ENCODE data around the gene ABCC8.

The ABCC8 gene

GRCh38 chr11:17486646-17487045 lies 10.0 kb upstream of the ABCC8 start (continued):
- TF ChIP-seq KLF17 (tag by site-specific recombination; IDR thresholded peaks at IDR 0.05) (no peak), ZNF544 (tag by site-specific recombination; IDR thresholded peaks at IDR 0.05) (no peak), ZFP3 (tag by site-specific recombination; IDR thresholded peaks at IDR 0.05; ENCODE audit: low read depth) (no peak), ZNF560 (tag by site-specific recombination; IDR thresholded peaks at IDR 0.05; ENCODE audit: borderline replicate concordance) (no peak)

GRCh38 chr11:17483505-17483904 lies 6.9 kb upstream of the ABCC8 start:
- Histone ChIP-seq H3K36me3 (ENCODE audit: control insufficient read depth in 2 of 2, insufficient read depth in 1 of 2, low read length in 2 of 2) (no peaks in the 10 kb centered on the region), H3K4me1 (ENCODE audit: control insufficient read depth, insufficient read depth, low read length) (no peaks in the 10 kb centered on the region), H3K4me3 (ENCODE audit: low read depth, low read length) (no peak overlapping the region), H3K9me3 (ENCODE audit: control insufficient read depth, insufficient read depth, low read depth, low read length) (no peaks in the 10 kb centered on the region), H3K27ac (ENCODE audit: extremely low read depth, low read depth, low read length) (no peak overlapping the region)
- peak; percentile 97 for TF ChIP-seq ZNF146 (tag by site-specific recombination; IDR thresholded peaks at IDR 0.05)
- TF ChIP-seq ZNF704 (tag by site-specific recombination; IDR thresholded peaks at IDR 0.05): no peak
- 0 out of 2 replicates have a peak, but pooled peaks have one; percentile 34 for TF ChIP-seq ZNF280D (tag by site-specific recombination; IDR thresholded peaks at IDR 0.05)
- TF ChIP-seq ZNF580 (tag by site-specific recombination; IDR thresholded peaks at IDR 0.05): 0 out of 2 replicates have a peak, but pooled peaks have one; percentile 66
- no peak for TF ChIP-seq ZFP37 (tag by site-specific recombination; IDR thresholded peaks at IDR 0.05)
- TF ChIP-seq ZNF184 (tag by site-specific recombination; IDR thresholded peaks at IDR 0.05): no peak
- CTCF ChIA-PET: no interaction called here
- POLR2A ChIA-PET: no interaction called here

GRCh38 chr11:17481905-17482304 lies 5.3 kb upstream of the ABCC8 start:
- Histone ChIP-seq H3K4me3 (ENCODE audit: low read depth, low read length) (no peak overlapping the region), H3K9me3 (ENCODE audit: control insufficient read depth, insufficient read depth, low read depth, low read length) (no peaks in the 10 kb centered on the region), H3K36me3 (ENCODE audit: control insufficient read depth in 2 of 2, insufficient read depth in 1 of 2, low read length in 2 of 2) (no peaks in the 10 kb centered on the region), H3K4me1 (ENCODE audit: control insufficient read depth, insufficient read depth, low read length) (no peaks in the 10 kb centered on the region), H3K27ac (ENCODE audit: extremely low read depth, low read depth, low read length) (no peak overlapping the region)
- ChIA-PET POLR2A (no interaction called here), CTCF (interaction anchor here (1.0 to 1.9 kb wide), 6 partner anchors 9 to 93 kb away, joined by 3 to 6 read pairs (median 4); partner anchors contain the start of gene KCNJ11)
- no peak for TF ChIP-seq TRIM28 (IDR thresholded peaks at IDR 0.05; ENCODE audit: borderline replicate concordance, low read length)
- TF ChIP-seq ZEB2 (tag by site-specific recombination; IDR thresholded peaks at IDR 0.05): no peak
- TF ChIP-seq ZNF843 (tag by site-specific recombination; IDR thresholded peaks at IDR 0.05): no peak
- TF ChIP-seq ZFP41 (tag by site-specific recombination; IDR thresholded peaks at IDR 0.05; ENCODE audit: borderline replicate concordance): no peak
- TF ChIP-seq ZNF704 (tag by site-specific recombination; IDR thresholded peaks at IDR 0.05): no peak
